ENCODE data around the gene EMC9. TPM values are rescaled to one million over a fixed set of nuclear protein-coding genes. Genes with fewer than 3 reads are reported as not detected.

Gene EMC9
- total RNA-seq, 4 donors from 2014 or later, result 6.0 to 12.1 (median 10.9) TPM

- peaks cover 0 to 60% (median 6%) of the 10 kb centered on the region in 3 donors for H3K36me3 ChIP-seq
- no peak overlapping the region for H3K27ac ChIP-seq
- no peaks in the 10 kb centered on the region for H3K9me3 ChIP-seq
- 82 to 89% methylated on average over 5 of the region's 17 CpGs for WGBS, 2 donors
- TF ChIP-seq POLR2A (IDR thresholded peaks at IDR 0.05) (no peak), CTCF (IDR thresholded peaks at IDR 0.05) (no peak)
- H3K4me3 ChIP-seq, result no peak overlapping the region
- no peak for DNase-seq
- intact Hi-C loops (cut with DNase I), result no loop called here
- no peaks in the 10 kb centered on the region for H3K27me3 ChIP-seq
- H3K4me1 ChIP-seq, result peaks cover 11 to 14% (median 12%) of the 10 kb centered on the region in 3 donors
Measured at GRCh38 chr14:24098927-24099813, 42.2 kb downstream of the EMC9 start.

GRCh38 chr14:24098229-24098926 lies 43.0 kb downstream of the EMC9 start:
- no peak for DNase-seq
- intact Hi-C loops (cut with DNase I), result no loop called here

GRCh38 chr14:24096545-24097181 lies 44.7 kb downstream of the EMC9 start:
- WGBS, 2 donors, result 87 to 91% methylated on average over 3 to 4 of the region's 8 CpGs
- intact Hi-C loops (cut with DNase I), result no loop called here

More at GRCh38 chr14:24098229-24098926, 43.0 kb downstream of the EMC9 start:
- Histone ChIP-seq H3K4me3 (no peak overlapping the region), H3K4me1 (peaks cover 15 to 20% (median 19%) of the 10 kb centered on the region in 3 donors), H3K36me3 (peaks cover 0 to 53% (median 6%) of the 10 kb centered on the region in 3 donors), H3K27me3 (no peaks in the 10 kb centered on the region), H3K27ac (no peak overlapping the region), H3K9me3 (no peaks in the 10 kb centered on the region)
- TF ChIP-seq POLR2A (IDR thresholded peaks at IDR 0.05) (no peak), CTCF (IDR thresholded peaks at IDR 0.05) (no peak)
- 74 to 93% methylated on average over 4 to 8 of the region's 16 CpGs for WGBS, 2 donors

GRCh38 chr14:24095271-24096068 lies 45.9 kb downstream of the EMC9 start:
- Histone ChIP-seq H3K27me3 (no peaks in the 10 kb centered on the region), H3K36me3 (peaks cover 0 to 30% (median 0%) of the 10 kb centered on the region in 3 donors), H3K9me3 (no peaks in the 10 kb centered on the region), H3K4me3 (peak overlapping the region; percentile 90 to 96 (median 94)), H3K27ac (peak overlapping the region; percentile 96 to 98 (median 98)), H3K4me1 (peaks cover 18 to 30% (median 21%) of the 10 kb centered on the region in 3 donors)
- 52 to 62% methylated on average over 7 to 9 of the region's 12 CpGs for WGBS, 2 donors
- intact Hi-C loops (cut with DNase I), result no loop called here
- DNase-seq, result no peak
- TF ChIP-seq CTCF (IDR thresholded peaks at IDR 0.05), result no peak
- TF ChIP-seq POLR2A (IDR thresholded peaks at IDR 0.05), result peak in 1 of 4 donors; percentile 26

More at GRCh38 chr14:24096545-24097181, 44.7 kb downstream of the EMC9 start:
- Histone ChIP-seq H3K9me3 (no peaks in the 10 kb centered on the region), H3K27me3 (no peaks in the 10 kb centered on the region), H3K4me1 (peaks cover 18 to 30% (median 21%) of the 10 kb centered on the region in 3 donors), H3K36me3 (peaks cover 0 to 42% (median 0%) of the 10 kb centered on the region in 3 donors), H3K4me3 (no peak overlapping the region), H3K27ac (no peak overlapping the region)
- TF ChIP-seq POLR2A (IDR thresholded peaks at IDR 0.05) (no peak), CTCF (IDR thresholded peaks at IDR 0.05) (no peak)
- DNase-seq, result no peak
